GM21528 (cell line): Measurements from ENCODE around the gene HDAC9.

Source experiments
- ATAC-seq: cut with Tn5 transposase; IDR thresholded peaks from one replicate; pipeline ENCODE4 v1.9.1; 2021; ENCODE audit warnings: mild to moderate bottlenecking, moderate library complexity; ENCODE audit not compliant: unreplicated experiment, low FRiP score

HDAC9 gene

GRCh38 chr7:18521236-18521589 lies 25.7 kb downstream of the HDAC9 start:
- ATAC-seq = no peak

- peak; percentile 51 for ATAC-seq
Measured at GRCh38 chr7:18521945-18522566, 26.5 kb downstream of the HDAC9 start.

- ATAC-seq = no peak
Measured at GRCh38 chr7:18524248-18524647, 28.7 kb downstream of the HDAC9 start.

GRCh38 chr7:18526368-18526878 lies 30.9 kb downstream of the HDAC9 start:
- ATAC-seq = no peak

GRCh38 chr7:18529239-18529638 lies 33.7 kb downstream of the HDAC9 start:
- no peak for ATAC-seq

GRCh38 chr7:18530224-18531179 lies 35.0 kb downstream of the HDAC9 start:
- ATAC-seq = peak; percentile 87

- no peak for ATAC-seq
Measured at GRCh38 chr7:18531539-18531938, 36.0 kb downstream of the HDAC9 start.

- ATAC-seq = no peak
Measured at GRCh38 chr7:18532813-18533212, 37.3 kb downstream of the HDAC9 start.

- ATAC-seq = no peak
Measured at GRCh38 chr7:18534481-18534880, 38.9 kb downstream of the HDAC9 start.

GRCh38 chr7:18535810-18536415 lies 40.4 kb downstream of the HDAC9 start:
- no peak for ATAC-seq

- no peak for ATAC-seq
Measured at GRCh38 chr7:18536486-18536885, 40.9 kb downstream of the HDAC9 start.

- peak; percentile 74 for ATAC-seq
Measured at GRCh38 chr7:18538554-18539250, 43.2 kb downstream of the HDAC9 start.

GRCh38 chr7:18540396-18540795 lies 44.8 kb downstream of the HDAC9 start:
- no peak for ATAC-seq

- no peak for ATAC-seq
Measured at GRCh38 chr7:18541181-18541870, 45.8 kb downstream of the HDAC9 start.

GRCh38 chr7:18541871-18542212 lies 46.3 kb downstream of the HDAC9 start:
- ATAC-seq = no peak

GRCh38 chr7:18546576-18546975 lies 51.0 kb downstream of the HDAC9 start:
- no peak for ATAC-seq

GRCh38 chr7:18547509-18548187 lies 52.1 kb downstream of the HDAC9 start:
- no peak for ATAC-seq

- ATAC-seq = no peak
Measured at GRCh38 chr7:18548534-18548933, 53.0 kb downstream of the HDAC9 start.

- ATAC-seq = no peak
Measured at GRCh38 chr7:18550574-18550973, 55.0 kb downstream of the HDAC9 start.
